Tibial nerve (tissue), 4 donors: Measurements from ENCODE around the gene COBL. TPM values are rescaled to one million over a fixed set of nuclear protein-coding genes. Genes with fewer than 3 reads are reported as not detected.

Source experiments
- DNase-seq, 2 donors: peaks; one replicate each; pipeline ENCODE4 v3.0.0-alpha.2; 2019; ENCODE audit warnings: low spot score in 2 of 2
- H3K27ac ChIP-seq, 4 donors: fragments of 200-600 bp; sonication (generic) in 3 of 4; one replicate each; pipeline ENCODE4 v1.5.1; 2017 to 2019; ENCODE audit warnings: mild to moderate bottlenecking in 1 of 4
- H3K27me3 ChIP-seq, 2 donors: fragments of 200-600 bp; sonication (generic) in 1 of 2; one replicate each; pipeline versions ENCODE4 v1.5.1 to v1.6.0; 2017 to 2019
- H3K36me3 ChIP-seq, 3 donors: fragments of 200-600 bp; sonication (generic); one replicate each; pipeline ENCODE4 v1.5.1; 2018 to 2019
- H3K4me1 ChIP-seq, 4 donors: fragments of 200-600 bp; sonication (generic) in 3 of 4; one replicate each; pipeline ENCODE4 v1.5.1; 2017 to 2019
- H3K4me3 ChIP-seq, 4 donors: fragments of 200-600 bp; sonication (generic) in 3 of 4; one replicate each; pipeline ENCODE4 v1.5.1; 2017 to 2019; ENCODE audit warnings: mild to moderate bottlenecking in 1 of 4, moderate library complexity in 1 of 4
- H3K9me3 ChIP-seq, 4 donors: fragments of 200-600 bp; sonication (generic) in 3 of 4; one replicate each; pipeline ENCODE4 v1.5.1; 2017 to 2019
- EP300 ChIP-seq, 2 donors: sonication (generic); formaldehyde crosslinking; IDR thresholded peaks; one replicate each; pipeline ENCODE4 v1.6.1; 2017; ENCODE audit warnings: antibody characterized with exemption in 2 of 2, mild to moderate bottlenecking in 1 of 2
- POLR2A ChIP-seq, 2 donors: fragments of 450-650 bp; IDR thresholded peaks; one replicate each; pipeline ENCODE4 v1.6.1; 2017; ENCODE audit warnings: antibody characterized with exemption in 2 of 2, mild to moderate bottlenecking in 2 of 2, moderate library complexity in 2 of 2
- WGBS, 2 donors: methylation state at CpG; one replicate each; pipeline ENCODE4 v1.1.5; 2018; 5-methylcytosine and 5-hydroxymethylcytosine counted together
- total RNA-seq, 4 donors: library from RNA; depleted of rRNA; stranded (reverse); fragments of >200 nt; gene quantifications; one replicate each; pipeline ENCODE4 v1.1.0, GENCODE V29; 2016
- TF ChIP-seq, protein P1 (sequence below), 5 experiments: fragments of 200-600 bp in 3 of 5; fragments of 450-650 bp in 2 of 5; sonication (generic) in 3 of 5; IDR thresholded peaks; one replicate each; pipeline ENCODE4 v1.5.1; 2016 to 2019; ENCODE audit warnings: antibody characterized with exemption in 5 of 5, mild to moderate bottlenecking in 3 of 5, moderate library complexity in 2 of 5

The COBL gene, protein sequence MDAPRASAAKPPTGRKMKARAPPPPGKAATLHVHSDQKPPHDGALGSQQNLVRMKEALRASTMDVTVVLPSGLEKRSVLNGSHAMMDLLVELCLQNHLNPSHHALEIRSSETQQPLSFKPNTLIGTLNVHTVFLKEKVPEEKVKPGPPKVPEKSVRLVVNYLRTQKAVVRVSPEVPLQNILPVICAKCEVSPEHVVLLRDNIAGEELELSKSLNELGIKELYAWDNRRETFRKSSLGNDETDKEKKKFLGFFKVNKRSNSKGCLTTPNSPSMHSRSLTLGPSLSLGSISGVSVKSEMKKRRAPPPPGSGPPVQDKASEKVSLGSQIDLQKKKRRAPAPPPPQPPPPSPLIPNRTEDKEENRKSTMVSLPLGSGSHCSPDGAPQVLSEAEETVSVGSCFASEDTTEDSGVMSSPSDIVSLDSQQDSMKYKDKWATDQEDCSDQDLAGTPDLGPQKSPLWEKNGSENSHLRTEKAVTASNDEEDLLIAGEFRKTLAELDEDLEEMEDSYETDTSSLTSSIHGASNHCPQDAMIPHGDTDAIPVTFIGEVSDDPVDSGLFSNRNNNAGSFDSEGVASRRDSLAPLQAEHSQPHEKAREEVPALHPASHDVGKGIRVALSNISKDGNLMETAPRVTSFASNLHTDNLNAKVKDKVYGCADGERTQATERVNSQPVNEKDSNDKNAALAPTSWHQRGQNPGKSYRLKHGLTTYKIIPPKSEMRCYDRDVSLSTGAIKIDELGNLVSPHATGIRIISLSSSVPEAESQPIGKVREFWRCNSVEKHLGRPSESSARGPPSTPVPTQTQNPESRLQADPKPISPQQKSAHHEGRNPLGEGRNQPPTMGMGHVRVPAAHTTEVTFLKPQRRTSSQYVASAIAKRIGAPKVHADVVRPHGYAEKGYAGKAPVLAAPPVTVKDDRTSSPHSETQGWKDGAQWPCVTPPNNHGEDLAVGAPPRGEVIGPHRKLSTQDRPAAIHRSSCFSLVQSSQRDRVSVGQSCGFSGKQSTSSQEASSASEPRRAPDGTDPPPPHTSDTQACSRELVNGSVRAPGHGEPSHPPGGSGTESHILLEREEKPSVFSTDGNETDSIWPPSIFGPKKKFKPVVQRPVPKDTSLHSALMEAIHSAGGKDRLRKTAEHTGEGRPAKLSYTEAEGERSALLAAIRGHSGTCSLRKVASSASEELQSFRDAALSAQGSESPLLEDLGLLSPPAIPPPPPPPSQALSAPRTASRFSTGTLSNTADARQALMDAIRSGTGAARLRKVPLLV
- 10 to 100 TPM in 1 of 4 donors, 1 to 10 TPM in 3; 6.3 to 18.1 (median 8.1) TPM for total RNA-seq

DNA sequence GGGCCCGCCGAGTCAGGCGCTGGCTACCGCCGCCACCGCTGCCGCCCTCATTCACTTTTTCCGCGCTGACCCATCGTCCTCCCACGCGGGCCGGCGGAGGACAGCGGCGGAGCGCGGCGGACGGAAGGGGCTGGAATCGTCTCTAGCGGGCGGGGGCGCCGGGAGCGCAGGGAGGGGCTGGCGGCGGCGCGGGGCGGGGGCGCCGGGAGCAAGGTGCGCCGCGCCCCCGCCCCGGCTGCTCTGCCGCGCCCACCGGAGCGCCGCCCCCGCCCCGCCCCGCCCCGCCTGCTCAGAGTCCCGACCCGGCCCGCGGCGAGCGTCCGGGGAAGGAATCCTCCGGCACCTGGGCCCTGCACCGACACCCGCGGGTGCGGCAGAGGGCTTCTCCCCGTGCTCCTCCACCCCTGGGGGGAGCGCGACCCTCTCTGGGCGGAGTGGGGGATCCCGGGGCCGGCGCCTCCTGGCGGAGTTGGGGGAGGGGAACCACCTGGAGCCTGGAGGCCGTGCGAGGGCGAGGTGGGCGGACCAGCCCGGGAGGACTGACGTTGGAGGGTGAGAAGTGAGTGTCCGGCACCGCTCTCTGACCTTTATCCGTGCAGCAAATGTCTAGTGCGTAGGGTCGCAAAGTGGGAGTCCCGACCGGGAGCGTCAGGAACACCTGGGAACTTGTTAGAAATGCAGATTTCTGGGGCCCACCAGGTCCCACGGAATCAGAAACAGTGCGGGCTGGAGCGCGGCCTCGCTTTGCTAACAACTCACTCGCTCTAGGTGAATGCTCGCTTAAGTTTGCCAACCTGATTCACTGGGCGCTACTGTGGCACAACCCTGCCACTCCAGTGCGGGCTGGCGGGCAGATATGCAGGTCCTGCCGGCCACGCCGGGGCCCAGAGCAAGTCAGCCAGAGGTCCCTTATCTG lies at the start of gene COBL:
Gene COBL (minus strand): TSS at position 144 of the 916 bp plus-strand sequence. CDS start 176 bp downstream, outside the sequence.
- peaks cover 0 to 14% of the 10 kb centered on the region in 2 donors for H3K27me3 ChIP-seq
- 25 to 37% methylated on average over 14 to 28 of the region's 94 CpGs for WGBS, 2 donors
- TF ChIP-seq, protein P1, sequence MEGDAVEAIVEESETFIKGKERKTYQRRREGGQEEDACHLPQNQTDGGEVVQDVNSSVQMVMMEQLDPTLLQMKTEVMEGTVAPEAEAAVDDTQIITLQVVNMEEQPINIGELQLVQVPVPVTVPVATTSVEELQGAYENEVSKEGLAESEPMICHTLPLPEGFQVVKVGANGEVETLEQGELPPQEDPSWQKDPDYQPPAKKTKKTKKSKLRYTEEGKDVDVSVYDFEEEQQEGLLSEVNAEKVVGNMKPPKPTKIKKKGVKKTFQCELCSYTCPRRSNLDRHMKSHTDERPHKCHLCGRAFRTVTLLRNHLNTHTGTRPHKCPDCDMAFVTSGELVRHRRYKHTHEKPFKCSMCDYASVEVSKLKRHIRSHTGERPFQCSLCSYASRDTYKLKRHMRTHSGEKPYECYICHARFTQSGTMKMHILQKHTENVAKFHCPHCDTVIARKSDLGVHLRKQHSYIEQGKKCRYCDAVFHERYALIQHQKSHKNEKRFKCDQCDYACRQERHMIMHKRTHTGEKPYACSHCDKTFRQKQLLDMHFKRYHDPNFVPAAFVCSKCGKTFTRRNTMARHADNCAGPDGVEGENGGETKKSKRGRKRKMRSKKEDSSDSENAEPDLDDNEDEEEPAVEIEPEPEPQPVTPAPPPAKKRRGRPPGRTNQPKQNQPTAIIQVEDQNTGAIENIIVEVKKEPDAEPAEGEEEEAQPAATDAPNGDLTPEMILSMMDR (IDR thresholded peaks at IDR 0.05) = no peak
- TF ChIP-seq EP300 (IDR thresholded peaks at IDR 0.05) (no peak), POLR2A (IDR thresholded peaks at IDR 0.05) (no peak)
- H3K36me3 ChIP-seq = no peaks in the 10 kb centered on the region
- no peak for DNase-seq
- H3K9me3 ChIP-seq = no peaks in the 10 kb centered on the region
- peak within 1 kb of the TSS; percentile 50 to 95 (median 86) for H3K27ac ChIP-seq
- H3K4me1 ChIP-seq = peaks cover 0 to 21% (median 4%) of the 10 kb centered on the region in 4 donors
- H3K4me3 ChIP-seq = peak within 1 kb of the TSS; percentile 47 to 68 (median 56)

DNA sequence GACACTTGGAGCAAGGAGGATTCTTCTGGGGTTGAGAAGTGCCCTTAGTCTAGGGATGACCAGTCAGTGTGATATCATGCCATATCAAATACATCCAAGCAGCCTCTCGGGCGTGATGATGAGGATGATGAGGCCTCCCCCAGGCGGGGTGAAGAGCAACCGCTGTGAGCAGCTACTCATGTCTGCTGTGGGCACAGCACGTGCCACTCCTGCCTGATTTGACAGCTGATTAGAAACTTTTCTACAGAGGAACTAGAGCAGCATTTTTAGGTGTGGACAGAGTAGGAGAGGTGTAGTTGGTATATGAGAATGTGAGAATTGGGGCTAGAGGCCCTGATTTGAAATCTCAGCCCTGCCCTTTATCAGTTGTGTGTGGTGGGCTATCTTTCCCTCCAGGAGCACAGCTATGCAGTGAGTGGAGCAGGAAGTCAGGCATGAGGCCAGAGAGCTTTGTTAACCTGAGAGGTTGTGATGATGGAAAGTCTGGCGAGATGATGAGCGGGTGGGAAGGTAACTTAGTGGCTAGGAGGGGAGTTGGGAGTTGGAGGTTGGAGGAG lies 49.6 kb upstream of the COBL start:
- no peak overlapping the region for H3K27ac ChIP-seq
- H3K4me1 ChIP-seq = no peaks in the 10 kb centered on the region
- no peak overlapping the region for H3K4me3 ChIP-seq
- no peaks in the 10 kb centered on the region for H3K27me3 ChIP-seq
- WGBS, 2 donors = 87 to 93% methylated on average over 7 of the region's 7 CpGs
- H3K36me3 ChIP-seq = no peaks in the 10 kb centered on the region
- H3K9me3 ChIP-seq = no peaks in the 10 kb centered on the region
- TF ChIP-seq EP300 (IDR thresholded peaks at IDR 0.05) = no peak
- TF ChIP-seq, protein P1 (IDR thresholded peaks at IDR 0.05) = no peak
- TF ChIP-seq POLR2A (IDR thresholded peaks at IDR 0.05) = no peak
- no peak for DNase-seq

DNA sequence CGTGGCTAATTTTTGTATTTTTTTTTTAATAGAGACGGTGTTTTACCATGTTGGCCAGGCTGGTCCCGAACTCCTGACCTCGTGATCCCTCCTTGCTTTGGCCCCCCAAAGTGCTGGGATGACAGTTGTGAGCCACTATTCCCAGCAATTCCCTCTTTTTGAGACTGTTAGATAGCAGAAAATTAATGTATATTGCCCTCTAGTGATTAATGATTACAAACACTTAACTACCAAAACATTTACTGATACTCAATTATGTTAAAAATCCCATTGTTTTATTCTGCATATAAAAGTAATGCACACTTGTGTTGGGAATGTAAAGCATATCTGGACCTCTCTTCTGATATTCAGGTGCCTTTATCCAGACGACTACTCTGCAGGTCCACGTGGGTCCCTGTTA lies 41.2 kb upstream of the COBL start:
- Histone ChIP-seq H3K27ac (no peak overlapping the region), H3K36me3 (no peaks in the 10 kb centered on the region), H3K27me3 (no peaks in the 10 kb centered on the region), H3K4me1 (no peaks in the 10 kb centered on the region), H3K4me3 (no peak overlapping the region), H3K9me3 (no peaks in the 10 kb centered on the region)
- TF ChIP-seq, protein P1 (IDR thresholded peaks at IDR 0.05) = no peak
- TF ChIP-seq EP300 (IDR thresholded peaks at IDR 0.05) (no peak), POLR2A (IDR thresholded peaks at IDR 0.05) (no peak)
- 71 to 74% methylated on average over 6 of the region's 6 CpGs for WGBS, 2 donors
- no peak for DNase-seq

DNA sequence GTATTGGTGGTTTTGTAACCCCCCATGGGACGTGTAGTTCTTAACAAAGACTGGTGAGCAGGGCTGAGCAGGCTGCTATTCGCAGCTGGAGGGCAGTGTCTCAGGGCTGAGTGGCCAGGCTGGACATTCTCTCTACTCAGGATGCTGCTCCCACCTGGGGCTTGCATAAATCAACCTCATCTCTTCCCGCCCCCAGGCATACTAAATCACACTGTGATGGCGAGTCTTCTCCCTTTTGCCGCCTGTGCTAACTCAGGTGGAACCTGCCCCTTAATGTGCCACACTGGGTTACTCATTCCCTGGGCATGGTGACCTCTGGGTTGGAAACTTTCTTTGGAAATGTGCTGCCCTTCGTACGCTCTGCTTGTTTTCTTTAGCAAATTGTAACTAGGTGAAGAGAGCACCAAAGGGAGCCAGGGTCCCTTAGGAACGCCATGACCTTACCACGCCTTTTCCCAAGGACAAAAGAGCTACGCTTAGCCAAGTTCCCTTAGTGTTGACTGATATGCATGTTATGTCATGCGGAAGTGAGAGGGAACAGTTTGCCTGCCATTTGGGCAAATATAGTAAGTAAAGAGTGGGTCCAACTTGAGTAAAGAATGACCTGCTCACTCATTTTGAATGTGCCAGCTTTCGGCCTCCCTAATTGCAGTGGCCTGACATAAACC lies 40.4 kb upstream of the COBL start:
- TF ChIP-seq, protein P1 (IDR thresholded peaks at IDR 0.05) = no peak
- TF ChIP-seq EP300 (IDR thresholded peaks at IDR 0.05) (no peak), POLR2A (IDR thresholded peaks at IDR 0.05) (no peak)
- Histone ChIP-seq H3K27me3 (no peaks in the 10 kb centered on the region), H3K9me3 (no peaks in the 10 kb centered on the region), H3K36me3 (no peaks in the 10 kb centered on the region), H3K4me1 (peaks cover 0 to 4% (median 2%) of the 10 kb centered on the region in 4 donors), H3K4me3 (no peak overlapping the region), H3K27ac (no peak overlapping the region)
- WGBS, 2 donors = 83% methylated on average over 12 of the region's 12 CpGs
- DNase-seq = no peak
